GM23248 (cell line): Measurements from ENCODE around the gene CDC73. TPM values are rescaled to one million over a fixed set of nuclear protein-coding genes. Genes with fewer than 3 reads are reported as not detected.

ENCODE experiments used
- DNase-seq: peaks from one replicate; pipeline ENCODE4 v3.0.0-alpha.2; 2015
- H2AFZ ChIP-seq: fragments of 200-600 bp; sonication (generic); 2 replicates; pipeline ENCODE4 v1.6.1; 2016; ENCODE audit warnings: antibody characterized with exemption
- H3F3A ChIP-seq: fragments of 200-600 bp; sonication (generic); 2 replicates; pipeline ENCODE4 v1.6.1; 2016; ENCODE audit warnings: mild to moderate bottlenecking, antibody characterized with exemption, mixed run types; ENCODE audit not compliant: insufficient read depth
- H3K27ac ChIP-seq: fragments of 200-600 bp; sonication (generic); 2 replicates; pipeline ENCODE4 v1.5.1; 2016; ENCODE audit warnings: mild to moderate bottlenecking
- H3K27me3 ChIP-seq: fragments of 200-600 bp; sonication (generic); replicated peaks from 2 replicates; pipeline ENCODE4 v1.6.1; 2016; ENCODE audit warnings: mild to moderate bottlenecking; ENCODE audit not compliant: insufficient read depth
- H3K36me3 ChIP-seq: fragments of 200-600 bp; sonication (generic); 2 replicates; pipeline ENCODE4 v1.6.1; 2016; ENCODE audit warnings: low read depth, mild to moderate bottlenecking
- H3K4me1 ChIP-seq: fragments of 200-600 bp; sonication (generic); 2 replicates; pipeline ENCODE4 v1.6.1; 2016; ENCODE audit warnings: mild to moderate bottlenecking; ENCODE audit not compliant: insufficient read depth
- H3K4me2 ChIP-seq: fragments of 200-600 bp; sonication (generic); one replicate; pipeline ENCODE4 v1.6.1; 2016; ENCODE audit warnings: mild to moderate bottlenecking; ENCODE audit not compliant: unreplicated experiment
- H3K4me3 ChIP-seq: fragments of 200-600 bp; sonication (generic); 2 replicates; pipeline ENCODE4 v1.5.1; 2016; ENCODE audit warnings: mild to moderate bottlenecking
- H3K79me2 ChIP-seq: fragments of 200-600 bp; sonication (generic); 2 replicates; pipeline ENCODE4 v1.6.1; 2016; ENCODE audit warnings: mild to moderate bottlenecking; ENCODE audit not compliant: insufficient read depth
- H3K9ac ChIP-seq: fragments of 200-600 bp; sonication (generic); 2 replicates; pipeline ENCODE4 v1.6.1; 2016; ENCODE audit warnings: mild to moderate bottlenecking
- H3K9me2 ChIP-seq: fragments of 200-600 bp; sonication (generic); 2 replicates; pipeline ENCODE4 v1.6.1; 2016; ENCODE audit warnings: mixed run types, mild to moderate bottlenecking, moderate library complexity; ENCODE audit not compliant: insufficient read depth
- H3K9me3 ChIP-seq: fragments of 200-600 bp; sonication (generic); one replicate; pipeline ENCODE4 v1.6.1; 2017; ENCODE audit warnings: low read depth
- H4K20me1 ChIP-seq: fragments of 200-600 bp; sonication (generic); 2 replicates; pipeline ENCODE4 v1.6.0; 2016; ENCODE audit not compliant: insufficient read depth
- EZH2 ChIP-seq: fragments of 200-600 bp; sonication (generic); IDR thresholded peaks from 2 replicates; pipeline ENCODE4 v1.6.1; 2018; ENCODE audit warnings: antibody characterized with exemption, mild to moderate bottlenecking; ENCODE audit not compliant: insufficient read depth, poor library complexity, severe bottlenecking
- EZH2phosphoT487 ChIP-seq: fragments of 200-600 bp; sonication (generic); IDR thresholded peaks from 2 replicates; pipeline ENCODE4 v1.6.1; 2018; ENCODE audit warnings: antibody characterized with exemption, moderate library complexity, mild to moderate bottlenecking, low read depth; ENCODE audit not compliant: insufficient read depth
- WGBS, 2 experiments: methylation state at CpG; one replicate each; pipeline ENCODE4 v1.1.6; 2015 to 2017; ENCODE audit warnings: low lambda C conversion rate in 2 of 2, low coverage in 1 of 2; ENCODE audit errors: missing lambda C conversion rate in 2 of 2; 5-methylcytosine and 5-hydroxymethylcytosine counted together
- in situ Hi-C: fragments of 300-500 bp; cut with MboI; formaldehyde crosslinking; loops from 2 replicates; pipeline ENCODE4 v1.15.0; 2020
- microRNA counts: library from miRNA; unstranded; fragments of <30 nt; microRNA quantifications from one replicate; lab custom pipeline; 2016
- microRNA-seq: library from miRNA; unstranded; fragments of <30 nt; microRNA quantifications from one replicate; pipeline ENCODE4, GENCODE V29; 2016; ENCODE audit warnings: borderline number of aligned reads
- polyA plus RNA-seq: library from polyadenylated mRNA; unstranded; fragments of >200 nt; fragmentation: Nextera tagmentation; extraction: Ambion mirVana; gene quantifications from 2 replicates; pipeline ENCODE4 v1.2.1, GENCODE V29; 2016
- small RNA-seq: library from RNA; depleted of rRNA; stranded (forward); fragments of <200 nt; gene quantifications from one replicate; pipeline ENCODE3, GENCODE V24; 2014; ENCODE audit warnings: low read depth, low replicate concordance
- total RNA-seq: library from RNA; depleted of rRNA; stranded (reverse); fragments of >200 nt; shearing (Covaris generic); gene quantifications from 2 replicates; pipeline ENCODE4 v1.2.3, GENCODE V29; 2014; rRNA removed

Gene CDC73
- total and polyA plus RNA-seq, 2 experiments from 2014 or later = 29.1 to 50.9 TPM

GRCh38 chr1:193299038-193299437, 177.2 kb downstream of the CDC73 start:
- H3K4me3 ChIP-seq = no peak overlapping the region
- no peak overlapping the region for H3K9ac ChIP-seq
- H3K9me2 ChIP-seq = no peaks in the 10 kb centered on the region
- no peaks in the 10 kb centered on the region for H4K20me1 ChIP-seq
- DNase-seq = no peak
- no peak overlapping the region for H3K4me2 ChIP-seq
- no peaks in the 10 kb centered on the region for H3K27me3 ChIP-seq
- no peaks in the 10 kb centered on the region for H3K4me1 ChIP-seq
- H3K36me3 ChIP-seq = no peaks in the 10 kb centered on the region
- no peaks in the 10 kb centered on the region for H3F3A ChIP-seq
- H3K27ac ChIP-seq = no peak overlapping the region
- H3K9me3 ChIP-seq = no peaks in the 10 kb centered on the region
- in situ Hi-C loops = no loop called here
- no peak overlapping the region for H2AFZ ChIP-seq
- TF ChIP-seq EZH2 (no peak), EZH2phosphoT487 (no peak)
- no peaks in the 10 kb centered on the region for H3K79me2 ChIP-seq
- WGBS, 2 experiments = 38 to 65% methylated on average over 1 of the region's 1 CpG

- H3K4me1 ChIP-seq = no peaks in the 10 kb centered on the region
- H3K4me2 ChIP-seq = no peak overlapping the region
- TF ChIP-seq EZH2 = no peak
- H3K9me2 ChIP-seq = no peaks in the 10 kb centered on the region
- H3K9me3 ChIP-seq = no peaks in the 10 kb centered on the region
- no peak overlapping the region for H2AFZ ChIP-seq
- no peak overlapping the region for H3K4me3 ChIP-seq
- DNase-seq = no peak
- no peaks in the 10 kb centered on the region for H3F3A ChIP-seq
- H3K36me3 ChIP-seq = no peaks in the 10 kb centered on the region
- no peaks in the 10 kb centered on the region for H3K27me3 ChIP-seq
- no peak overlapping the region for H3K9ac ChIP-seq
- no peaks in the 10 kb centered on the region for H3K79me2 ChIP-seq
- H4K20me1 ChIP-seq = no peaks in the 10 kb centered on the region
- WGBS, 2 experiments = 51 to 62% methylated on average over 2 of the region's 2 CpGs
- H3K27ac ChIP-seq = no peak overlapping the region
- in situ Hi-C loops = no loop called here
These were observed 179.9 kb downstream of the CDC73 start for GRCh38 chr1:193301746-193302145.

GRCh38 chr1:193303849-193304248, 182.0 kb downstream of the CDC73 start:
- Histone ChIP-seq H3K9ac (no peak overlapping the region), H3K27ac (no peak overlapping the region), H3K36me3 (no peaks in the 10 kb centered on the region), H3K4me1 (no peaks in the 10 kb centered on the region), H2AFZ (no peak overlapping the region), H3K9me3 (no peaks in the 10 kb centered on the region), H3F3A (no peaks in the 10 kb centered on the region), H3K9me2 (no peaks in the 10 kb centered on the region), H3K27me3 (no peaks in the 10 kb centered on the region), H3K4me3 (no peak overlapping the region), H4K20me1 (no peaks in the 10 kb centered on the region), H3K79me2 (no peaks in the 10 kb centered on the region), H3K4me2 (no peak overlapping the region)
- DNase-seq = no peak
- in situ Hi-C loops = no loop called here
- TF ChIP-seq EZH2 (no peak), EZH2phosphoT487 (no peak)
- 46 to 48% methylated on average over 1 of the region's 1 CpG for WGBS, 2 experiments

MicroRNAs encoded within 50 kb of the gene (microRNA counts, 767-probe panel; counts per million panel counts)
- microRNA hsa-miR-1278 (lab: Ali Mortazavi, UCI) = 447 counts per million, percentile 86 among the panel's probes with 10 or more counts

Small RNA genes within 50 kb of the gene (microRNA-seq; reads per million reads assigned to microRNA genes)
- gene MIR1278 = not detected

Small RNA genes within 50 kb of the gene (small RNA-seq; reads per million reads assigned to genes)
- gene MIR1278 = not detected

Other genes starting within 250 kb of the CDC73 start
- 17.5 and 22.5 TPM in 2 replicates for gene UCHL5, start 62.7 kb upstream of the CDC73 start, total RNA-seq
- 49.1 and 50.8 TPM in 2 replicates for gene UCHL5, start 62.7 kb upstream of the CDC73 start, polyA plus RNA-seq
- gene RO60, start 62.4 kb upstream of the CDC73 start, total RNA-seq = 68.6 and 71.3 TPM in 2 replicates
- gene RO60, start 62.4 kb upstream of the CDC73 start, polyA plus RNA-seq = 104 TPM in 2 replicates
- gene GLRX2, start 16.6 kb upstream of the CDC73 start, total RNA-seq = 8.6 and 10.7 TPM in 2 replicates
- 57.5 and 60.0 TPM in 2 replicates for gene GLRX2, start 16.6 kb upstream of the CDC73 start, polyA plus RNA-seq
- 4.7 and 4.8 TPM in 2 replicates for gene B3GALT2, start 64.6 kb downstream of the CDC73 start, total RNA-seq
- gene B3GALT2, start 64.6 kb downstream of the CDC73 start, polyA plus RNA-seq = 2.5 and 2.8 TPM in 2 replicates